Liver (tissue), 3 donors: ENCODE measurements around the gene CCR5AS.

Experiments
- EGR1 ChIP-seq, 2 donors: IDR thresholded peaks; 2 replicates each; pipeline ENCODE4 v1.6.1; 2016 to 2018; ENCODE audit warnings: antibody characterized with exemption in 2 of 2, low read depth in 2 of 2
- FOXA2 ChIP-seq: IDR thresholded peaks from 2 replicates; pipeline ENCODE4 v1.6.1; 2016; ENCODE audit warnings: antibody characterized with exemption
- GABPA ChIP-seq, 2 donors: IDR thresholded peaks in 1 of 2; conservative IDR thresholded peaks in 1 of 2; 2 replicates each; pipeline ENCODE4 v1.6.1; 2016; ENCODE audit warnings: antibody characterized with exemption in 2 of 2, mild to moderate bottlenecking in 1 of 2, moderate library complexity in 1 of 2
- JUND ChIP-seq, 2 donors: IDR thresholded peaks; 2 replicates each; pipeline ENCODE4 v1.6.1; 2016; ENCODE audit warnings: antibody characterized with exemption in 2 of 2
- MAX ChIP-seq: IDR thresholded peaks from 2 replicates; pipeline ENCODE4 v1.6.1; 2016; ENCODE audit warnings: antibody characterized with exemption
- NR2F2 ChIP-seq: IDR thresholded peaks from 2 replicates; pipeline ENCODE4 v1.6.1; 2016; ENCODE audit warnings: antibody characterized with exemption
- RAD21 ChIP-seq, 2 donors: IDR thresholded peaks; 2 replicates each; pipeline ENCODE4 v1.6.1; 2016; ENCODE audit warnings: antibody characterized with exemption in 2 of 2, mild to moderate bottlenecking in 2 of 2
- REST ChIP-seq: IDR thresholded peaks from 2 replicates; pipeline ENCODE4 v1.6.1; 2016; ENCODE audit warnings: antibody characterized with exemption, mild to moderate bottlenecking
- RXRA ChIP-seq, 2 donors: IDR thresholded peaks; 2 replicates each; pipeline ENCODE4 v1.6.1; 2017 to 2018; ENCODE audit warnings: antibody characterized with exemption in 2 of 2, mild to moderate bottlenecking in 1 of 2
- TAF1 ChIP-seq: conservative IDR thresholded peaks from 2 replicates; pipeline ENCODE4 v1.6.1; 2016; ENCODE audit warnings: antibody characterized with exemption, mild to moderate bottlenecking
- ZBTB33 ChIP-seq: IDR thresholded peaks from 2 replicates; pipeline ENCODE4 v1.6.1; 2016; ENCODE audit warnings: antibody characterized with exemption
- TF ChIP-seq, protein P1 (sequence below): fragments of 150-350 bp; IDR thresholded peaks from 2 replicates; pipeline ENCODE4 v1.5.1; 2017; ENCODE audit warnings: improper control_type of control experiment, low read depth, low read length; ENCODE audit not compliant: missing input control
- TF ChIP-seq, protein P2 (sequence below): IDR thresholded peaks from 2 replicates; pipeline ENCODE4 v1.6.1; 2016; ENCODE audit warnings: antibody characterized with exemption
- donor health status: healthy.
- donor health status: healthy.

DNA sequence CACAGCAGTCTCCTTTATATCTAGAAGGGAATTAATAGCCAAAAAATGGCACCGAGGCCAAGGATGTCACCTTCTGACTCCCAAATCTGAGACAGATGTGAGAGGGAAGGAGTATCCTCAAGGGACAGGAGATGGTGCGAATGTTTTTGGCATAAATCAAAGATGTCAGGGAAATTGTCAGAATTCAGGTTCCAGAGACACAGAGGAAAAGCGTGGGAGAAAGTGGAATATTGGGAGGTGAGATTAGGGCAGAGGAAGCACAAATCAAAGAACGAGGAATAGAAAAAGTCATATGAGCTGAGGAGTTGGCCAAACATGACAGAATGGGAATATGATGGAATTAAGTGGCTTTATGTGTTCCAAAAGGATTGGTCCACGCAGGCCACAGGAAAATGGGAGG is 6.0 kb downstream of the CCR5AS start:
- TF ChIP-seq, protein P1, sequence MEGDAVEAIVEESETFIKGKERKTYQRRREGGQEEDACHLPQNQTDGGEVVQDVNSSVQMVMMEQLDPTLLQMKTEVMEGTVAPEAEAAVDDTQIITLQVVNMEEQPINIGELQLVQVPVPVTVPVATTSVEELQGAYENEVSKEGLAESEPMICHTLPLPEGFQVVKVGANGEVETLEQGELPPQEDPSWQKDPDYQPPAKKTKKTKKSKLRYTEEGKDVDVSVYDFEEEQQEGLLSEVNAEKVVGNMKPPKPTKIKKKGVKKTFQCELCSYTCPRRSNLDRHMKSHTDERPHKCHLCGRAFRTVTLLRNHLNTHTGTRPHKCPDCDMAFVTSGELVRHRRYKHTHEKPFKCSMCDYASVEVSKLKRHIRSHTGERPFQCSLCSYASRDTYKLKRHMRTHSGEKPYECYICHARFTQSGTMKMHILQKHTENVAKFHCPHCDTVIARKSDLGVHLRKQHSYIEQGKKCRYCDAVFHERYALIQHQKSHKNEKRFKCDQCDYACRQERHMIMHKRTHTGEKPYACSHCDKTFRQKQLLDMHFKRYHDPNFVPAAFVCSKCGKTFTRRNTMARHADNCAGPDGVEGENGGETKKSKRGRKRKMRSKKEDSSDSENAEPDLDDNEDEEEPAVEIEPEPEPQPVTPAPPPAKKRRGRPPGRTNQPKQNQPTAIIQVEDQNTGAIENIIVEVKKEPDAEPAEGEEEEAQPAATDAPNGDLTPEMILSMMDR: no peak
- no peak for TF ChIP-seq GABPA (IDR thresholded peaks at IDR 0.05 in 1 of 2, conservative IDR thresholded peaks at IDR 0.05 in 1 of 2)
- TF ChIP-seq MAX: no peak
- no peak for TF ChIP-seq ZBTB33
- no peak for TF ChIP-seq REST
- no peak for TF ChIP-seq RXRA (IDR thresholded peaks at IDR 0.05)
- no peak for TF ChIP-seq JUND (IDR thresholded peaks at IDR 0.05)
- TF ChIP-seq RAD21 (IDR thresholded peaks at IDR 0.05): no peak
- no peak for TF ChIP-seq TAF1
- TF ChIP-seq EGR1 (IDR thresholded peaks at IDR 0.05; ENCODE audit: low read depth in 2 of 2): no peak
- no peak for TF ChIP-seq NR2F2
- TF ChIP-seq FOXA2: no peak
- TF ChIP-seq, protein P2, sequence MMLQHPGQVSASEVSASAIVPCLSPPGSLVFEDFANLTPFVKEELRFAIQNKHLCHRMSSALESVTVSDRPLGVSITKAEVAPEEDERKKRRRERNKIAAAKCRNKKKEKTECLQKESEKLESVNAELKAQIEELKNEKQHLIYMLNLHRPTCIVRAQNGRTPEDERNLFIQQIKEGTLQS: no peak
